Measurements from ENCODE around the gene ACMSD. TPM values are rescaled to one million over a fixed set of nuclear protein-coding genes. Genes with fewer than 3 reads are reported as not detected.
A peak's percentile ranks its signal among the peaks of the same experiment; 100 is the strongest.
"Not testable (repeated sequence)": the region's sequence is repeated elsewhere in the genome, so short reads cannot be mapped to it uniquely, and the experiment has no call there.

ACMSD gene
- polyA plus RNA-seq, 1 donor, result 0.34 TPM

DNA sequence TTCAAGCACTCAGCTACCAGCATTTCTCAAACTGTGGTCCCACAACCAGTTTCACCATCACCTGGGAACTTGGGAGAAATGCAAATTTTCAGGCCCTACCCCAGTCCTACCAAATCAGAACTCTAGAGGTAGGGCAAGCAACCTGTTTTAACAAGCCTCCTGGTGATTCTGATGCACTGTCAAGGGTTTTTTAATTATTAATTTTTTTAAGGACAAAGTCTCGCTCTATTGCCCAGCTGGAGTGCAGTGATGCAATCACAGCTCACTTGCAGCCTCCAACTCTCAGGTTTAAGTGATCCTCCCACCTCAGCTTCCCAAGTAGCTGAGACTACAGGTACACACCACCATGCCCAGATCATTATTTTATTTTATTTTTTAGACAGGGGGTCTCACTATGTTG lies 7.8 kb downstream of the ACMSD start:
- 40% methylated on average over 1 of the region's 1 CpG for WGBS (ENCODE audit: insufficient coverage, low lambda C conversion rate)
- Histone ChIP-seq H3K27ac (ENCODE audit: low read length) (no peak overlapping the region), H3K27me3 (ENCODE audit: control insufficient read depth, insufficient read depth, low read length) (no peaks in the 10 kb centered on the region), H3K9me3 (ENCODE audit: control insufficient read depth, low read depth, low read length) (no peaks in the 10 kb centered on the region), H3K36me3 (ENCODE audit: control insufficient read depth, insufficient read depth, low read length) (no peaks in the 10 kb centered on the region), H3K4me1 (ENCODE audit: control insufficient read depth, insufficient read depth, low read length) (peaks cover 7% of the 10 kb centered on the region), H3K4me3 (ENCODE audit: low read length) (no peak overlapping the region)
- DNase-seq, result peak; percentile 7 to 19

DNA sequence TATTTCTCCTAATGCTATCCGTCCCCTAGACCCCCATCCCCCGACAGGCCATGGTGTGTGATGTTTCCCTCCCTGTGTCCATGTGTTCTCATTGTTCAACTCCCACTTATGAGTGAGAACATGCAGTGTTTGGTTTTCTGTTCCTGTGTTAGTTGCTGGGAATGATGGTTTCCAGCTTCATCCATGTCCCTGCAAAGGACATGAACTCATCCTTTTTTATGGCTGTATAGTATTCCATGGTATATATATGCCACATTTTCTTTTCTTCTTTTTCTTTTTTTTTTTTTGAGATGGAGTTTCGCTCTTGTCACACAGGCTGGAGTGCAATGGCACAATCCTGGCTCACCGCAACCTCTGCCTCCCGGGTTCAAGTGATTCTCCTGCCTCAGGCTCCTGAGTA lies 9.2 kb downstream of the ACMSD start:
- not testable (repeated sequence) for H3K4me1 ChIP-seq (ENCODE audit: control insufficient read depth, insufficient read depth, low read length); H3K27ac ChIP-seq (ENCODE audit: low read length); H3K9me3 ChIP-seq (ENCODE audit: control insufficient read depth, low read depth, low read length); H3K36me3 ChIP-seq (ENCODE audit: control insufficient read depth, insufficient read depth, low read length); H3K4me3 ChIP-seq (ENCODE audit: low read length); H3K27me3 ChIP-seq (ENCODE audit: control insufficient read depth, insufficient read depth, low read length); DNase-seq
- WGBS (ENCODE audit: insufficient coverage, low lambda C conversion rate), result no CpG with 5 or more reads among the region's 5 CpGs

DNA sequence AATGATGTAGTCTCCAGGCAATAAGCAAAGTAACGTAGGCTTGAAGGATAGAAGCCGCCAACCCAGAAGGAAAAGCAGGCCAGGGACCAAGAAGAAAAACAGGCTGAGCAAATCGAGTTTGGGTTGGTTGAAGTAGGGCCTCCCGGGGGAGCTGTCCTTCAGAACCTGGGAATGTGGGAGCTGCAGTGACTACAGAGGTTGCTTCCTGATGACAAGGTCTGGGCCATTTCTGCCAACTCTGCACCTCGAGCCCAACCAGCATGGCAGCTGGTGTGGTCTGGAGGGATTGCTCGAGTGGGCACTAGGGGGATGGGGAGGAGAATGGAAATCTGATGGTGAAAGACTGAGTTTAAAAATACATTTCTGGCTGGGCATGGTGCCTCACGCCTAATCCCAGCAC lies 14.1 kb downstream of the ACMSD start:
- DNase-seq, result no peak
- no peaks in the 10 kb centered on the region for H3K4me1 ChIP-seq (ENCODE audit: control insufficient read depth, insufficient read depth, low read length)
- H3K9me3 ChIP-seq (ENCODE audit: control insufficient read depth, low read depth, low read length), result no peaks in the 10 kb centered on the region
- H3K27me3 ChIP-seq (ENCODE audit: control insufficient read depth, insufficient read depth, low read length), result no peaks in the 10 kb centered on the region
- H3K4me3 ChIP-seq (ENCODE audit: low read length), result no peak overlapping the region
- H3K27ac ChIP-seq (ENCODE audit: low read length), result no peak overlapping the region
- H3K36me3 ChIP-seq (ENCODE audit: control insufficient read depth, insufficient read depth, low read length), result no peaks in the 10 kb centered on the region
- WGBS (ENCODE audit: insufficient coverage, low lambda C conversion rate), result 88% methylated on average over 2 of the region's 7 CpGs

DNA sequence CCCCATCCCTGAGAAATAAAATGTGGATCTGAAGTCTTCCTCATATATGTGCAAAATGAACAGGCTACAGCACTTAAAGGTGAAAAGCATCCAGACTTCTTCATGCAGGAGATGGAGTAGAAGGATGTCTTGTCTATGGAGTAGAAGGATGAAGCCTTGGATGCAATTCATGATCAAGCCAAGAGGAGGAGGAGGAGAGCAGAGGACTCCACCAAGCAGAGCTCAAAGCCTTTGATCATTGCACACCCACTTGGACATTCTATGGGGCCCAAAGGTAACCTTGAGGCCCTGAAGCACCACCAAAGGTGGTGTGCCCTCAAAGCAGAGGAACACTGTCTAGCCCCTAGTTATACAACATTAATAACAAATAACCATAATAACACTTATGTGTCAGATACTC lies 17.3 kb downstream of the ACMSD start:
- H3K4me1 ChIP-seq (ENCODE audit: control insufficient read depth, insufficient read depth, low read length), result no peaks in the 10 kb centered on the region
- H3K9me3 ChIP-seq (ENCODE audit: control insufficient read depth, low read depth, low read length), result no peaks in the 10 kb centered on the region
- no peaks in the 10 kb centered on the region for H3K27me3 ChIP-seq (ENCODE audit: control insufficient read depth, insufficient read depth, low read length)
- no peak overlapping the region for H3K27ac ChIP-seq (ENCODE audit: low read length)
- no peak for DNase-seq
- no peak overlapping the region for H3K4me3 ChIP-seq (ENCODE audit: low read length)
- no peaks in the 10 kb centered on the region for H3K36me3 ChIP-seq (ENCODE audit: control insufficient read depth, insufficient read depth, low read length)

DNA sequence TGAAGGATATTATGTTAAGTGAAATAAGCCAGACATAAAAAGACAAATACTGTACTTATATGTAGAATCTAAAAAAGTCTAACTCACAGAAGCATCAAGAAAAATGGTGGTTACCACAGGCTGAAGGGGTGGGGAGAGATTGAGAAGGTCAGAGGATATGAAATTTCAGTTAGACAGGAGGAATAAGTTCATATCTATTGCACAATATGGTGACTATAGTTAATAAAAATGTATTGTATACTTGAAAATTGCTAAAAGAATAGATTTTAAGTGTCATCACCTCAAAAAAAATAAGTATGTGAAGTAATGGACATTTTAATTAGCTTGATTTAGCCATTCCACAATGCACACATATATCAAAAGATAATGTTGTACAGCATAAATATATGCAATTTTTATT lies 19.8 kb downstream of the ACMSD start:
- no peak for DNase-seq
- Histone ChIP-seq H3K4me1 (ENCODE audit: control insufficient read depth, insufficient read depth, low read length) (no peaks in the 10 kb centered on the region), H3K27me3 (ENCODE audit: control insufficient read depth, insufficient read depth, low read length) (no peaks in the 10 kb centered on the region), H3K27ac (ENCODE audit: low read length) (no peak overlapping the region), H3K36me3 (ENCODE audit: control insufficient read depth, insufficient read depth, low read length) (no peaks in the 10 kb centered on the region), H3K4me3 (ENCODE audit: low read length) (no peak overlapping the region), H3K9me3 (ENCODE audit: control insufficient read depth, low read depth, low read length) (no peaks in the 10 kb centered on the region)

DNA sequence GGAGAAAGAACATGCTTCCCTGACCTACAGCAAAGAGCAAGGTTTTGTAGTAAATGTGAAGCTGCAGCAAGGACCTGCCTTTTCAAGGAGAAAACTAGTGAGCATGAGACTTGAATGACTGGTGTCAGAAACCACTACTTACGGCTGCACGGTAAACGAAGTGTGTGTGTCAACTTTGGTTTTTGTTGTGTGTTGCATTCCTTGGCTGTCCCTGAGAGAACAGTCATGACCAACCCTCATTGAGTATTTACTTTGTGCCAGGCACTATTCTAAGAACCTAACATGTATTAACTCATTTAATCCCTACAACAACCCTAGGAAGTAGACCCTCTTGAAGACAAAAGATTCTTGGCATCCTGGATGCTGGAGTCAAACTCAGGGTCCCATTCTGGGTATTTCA lies 22.8 kb downstream of the ACMSD start:
- WGBS (ENCODE audit: insufficient coverage, low lambda C conversion rate), result no CpG with 5 or more reads among the region's 3 CpGs
- H3K27ac ChIP-seq (ENCODE audit: low read length), result no peak overlapping the region
- no peak overlapping the region for H3K4me3 ChIP-seq (ENCODE audit: low read length)
- DNase-seq, result no peak
- no peaks in the 10 kb centered on the region for H3K36me3 ChIP-seq (ENCODE audit: control insufficient read depth, insufficient read depth, low read length)
- H3K9me3 ChIP-seq (ENCODE audit: control insufficient read depth, low read depth, low read length), result no peaks in the 10 kb centered on the region
- H3K4me1 ChIP-seq (ENCODE audit: control insufficient read depth, insufficient read depth, low read length), result no peaks in the 10 kb centered on the region
- no peaks in the 10 kb centered on the region for H3K27me3 ChIP-seq (ENCODE audit: control insufficient read depth, insufficient read depth, low read length)

DNA sequence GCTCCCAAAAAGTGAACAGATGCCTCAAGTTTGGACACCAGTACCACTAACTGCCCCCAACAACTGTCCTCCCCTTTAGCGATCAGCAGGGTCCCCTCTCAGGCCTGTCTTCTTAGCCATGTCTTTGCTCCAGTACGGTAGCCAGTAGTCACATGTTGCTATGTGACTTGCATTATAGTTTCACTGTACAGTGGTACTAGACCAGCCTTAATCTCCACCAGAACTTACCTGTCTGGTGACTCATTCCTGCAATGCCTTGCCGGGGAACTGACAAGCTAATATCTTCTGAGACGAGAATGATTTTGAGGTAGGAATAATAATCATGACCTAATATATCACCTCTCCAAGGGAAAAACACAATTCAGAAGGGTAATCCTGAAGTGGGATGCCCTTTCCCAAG lies 23.7 kb downstream of the ACMSD start:
- Histone ChIP-seq H3K27ac (ENCODE audit: low read length) (no peak overlapping the region), H3K4me1 (ENCODE audit: control insufficient read depth, insufficient read depth, low read length) (no peaks in the 10 kb centered on the region), H3K9me3 (ENCODE audit: control insufficient read depth, low read depth, low read length) (no peaks in the 10 kb centered on the region), H3K36me3 (ENCODE audit: control insufficient read depth, insufficient read depth, low read length) (no peaks in the 10 kb centered on the region), H3K27me3 (ENCODE audit: control insufficient read depth, insufficient read depth, low read length) (no peaks in the 10 kb centered on the region), H3K4me3 (ENCODE audit: low read length) (no peak overlapping the region)
- no CpG with 5 or more reads among the region's 4 CpGs for WGBS (ENCODE audit: insufficient coverage, low lambda C conversion rate)
- no peak for DNase-seq

DNA sequence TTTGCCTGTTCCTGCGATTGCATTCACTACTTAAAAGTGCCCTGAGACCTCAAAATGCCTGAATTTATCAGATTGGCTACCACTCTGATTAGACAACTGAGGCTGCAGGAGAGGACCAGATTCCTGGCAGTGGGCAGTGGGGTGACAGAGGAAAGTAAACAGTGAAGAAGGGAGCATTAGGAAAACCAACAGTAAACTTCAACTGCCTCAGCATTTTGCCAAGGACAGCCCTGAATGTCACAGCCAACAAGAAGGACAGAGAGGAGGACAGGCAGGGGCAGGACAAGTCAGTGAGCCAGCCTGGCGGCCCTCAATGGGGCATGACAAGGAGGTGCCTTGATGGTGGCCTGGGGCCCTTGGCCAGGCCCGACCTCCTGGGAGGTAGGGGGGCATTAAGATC lies 24.3 kb downstream of the ACMSD start:
- Histone ChIP-seq H3K27me3 (ENCODE audit: control insufficient read depth, insufficient read depth, low read length) (no peaks in the 10 kb centered on the region), H3K36me3 (ENCODE audit: control insufficient read depth, insufficient read depth, low read length) (no peaks in the 10 kb centered on the region), H3K27ac (ENCODE audit: low read length) (no peak overlapping the region), H3K9me3 (ENCODE audit: control insufficient read depth, low read depth, low read length) (no peaks in the 10 kb centered on the region), H3K4me1 (ENCODE audit: control insufficient read depth, insufficient read depth, low read length) (no peaks in the 10 kb centered on the region), H3K4me3 (ENCODE audit: low read length) (no peak overlapping the region)
- no CpG with 5 or more reads among the region's 3 CpGs for whole genome bisulfite sequencing (ENCODE audit: insufficient coverage, low lambda C conversion rate)
- DNase-seq, result no peak

DNA sequence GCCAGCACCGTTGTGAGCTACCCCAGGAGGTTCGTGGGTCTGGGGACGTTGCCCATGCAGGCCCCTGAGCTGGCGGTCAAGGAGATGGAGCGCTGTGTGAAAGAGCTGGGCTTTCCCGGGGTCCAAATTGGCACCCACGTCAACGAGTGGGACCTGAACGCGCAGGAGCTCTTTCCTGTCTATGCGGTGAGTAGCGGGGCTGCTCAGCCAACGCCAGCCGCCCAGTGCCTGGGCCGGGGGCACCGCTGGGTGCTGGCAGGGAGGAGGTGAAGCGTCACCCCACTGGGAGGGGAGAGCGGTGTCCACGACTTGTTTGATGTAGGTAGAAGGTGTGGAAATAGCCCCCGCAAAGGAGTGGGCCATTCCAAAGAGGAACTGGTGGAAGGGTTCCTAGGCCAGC lies 25.0 kb downstream of the ACMSD start:
- no peak for DNase-seq
- Histone ChIP-seq H3K4me1 (ENCODE audit: control insufficient read depth, insufficient read depth, low read length) (no peaks in the 10 kb centered on the region), H3K27ac (ENCODE audit: low read length) (no peak overlapping the region), H3K27me3 (ENCODE audit: control insufficient read depth, insufficient read depth, low read length) (no peaks in the 10 kb centered on the region), H3K4me3 (ENCODE audit: low read length) (no peak overlapping the region), H3K9me3 (ENCODE audit: control insufficient read depth, low read depth, low read length) (no peaks in the 10 kb centered on the region), H3K36me3 (ENCODE audit: control insufficient read depth, insufficient read depth, low read length) (no peaks in the 10 kb centered on the region)
- no CpG with 5 or more reads among the region's 20 CpGs for WGBS (ENCODE audit: insufficient coverage, low lambda C conversion rate)

DNA sequence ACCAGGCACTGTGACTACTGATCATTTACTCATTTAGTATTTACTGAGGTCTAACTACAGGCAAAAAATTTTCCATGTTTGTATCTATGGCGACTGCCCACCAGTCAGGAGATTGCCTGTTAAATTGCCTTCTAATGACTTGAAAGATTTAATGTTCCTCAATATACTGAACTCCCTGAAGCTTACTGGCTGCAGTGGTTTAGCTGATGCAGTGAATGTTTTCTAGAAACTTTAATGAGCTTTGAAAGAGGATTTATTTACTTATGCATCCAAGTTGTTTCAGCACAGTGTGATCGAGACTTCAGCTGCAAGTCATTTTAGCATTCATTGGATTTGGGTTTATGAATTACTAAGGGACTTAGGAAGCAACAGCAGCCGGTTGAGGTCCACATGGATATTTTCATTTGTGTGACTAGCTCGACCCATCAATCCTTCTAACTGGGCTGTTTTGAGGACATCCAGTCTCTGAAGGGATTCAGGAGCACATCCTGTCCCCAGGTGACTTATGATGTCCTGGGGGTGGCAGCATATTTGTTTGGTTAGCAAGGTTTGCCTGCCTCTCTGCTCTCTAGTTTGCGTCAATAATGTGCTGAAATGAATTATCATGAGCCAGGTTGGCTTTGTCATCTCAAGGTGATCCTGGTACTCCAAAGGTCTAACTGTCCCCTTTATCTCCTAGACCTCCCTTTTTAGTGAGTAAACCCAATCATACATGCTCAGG lies 26.8 kb downstream of the ACMSD start:
- no peak for DNase-seq

DNA sequence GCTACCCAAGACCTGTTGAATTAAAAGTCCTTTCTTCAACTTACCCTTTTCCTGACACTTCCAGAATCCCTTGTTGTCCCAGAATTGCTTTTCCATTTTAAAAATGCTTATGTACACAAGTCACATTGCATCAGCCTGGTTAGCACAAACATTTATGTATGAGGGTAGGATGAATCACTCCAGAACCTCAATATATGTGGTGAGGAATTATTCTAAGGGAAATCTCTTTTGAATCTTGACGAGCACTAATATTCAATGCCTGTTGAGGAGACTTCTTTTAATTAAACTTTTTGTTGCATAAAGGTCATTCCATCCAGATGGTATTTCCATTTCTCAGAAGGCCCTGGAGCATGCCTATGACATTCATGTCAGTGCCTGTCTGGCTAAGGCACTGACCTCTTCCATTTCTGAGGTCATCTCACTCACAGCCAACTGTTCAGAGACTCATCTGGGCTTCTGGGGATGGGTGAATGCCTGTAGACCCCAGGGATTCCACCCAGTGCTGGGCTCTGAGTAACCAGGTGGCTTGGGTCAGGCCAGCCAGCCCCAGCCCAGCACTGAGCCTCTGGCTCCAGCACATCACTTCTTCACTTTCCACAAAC lies 28.2 kb downstream of the ACMSD start:
- H3K36me3 ChIP-seq (ENCODE audit: control insufficient read depth, insufficient read depth, low read length), result no peaks in the 10 kb centered on the region
- H3K9me3 ChIP-seq (ENCODE audit: control insufficient read depth, low read depth, low read length), result no peaks in the 10 kb centered on the region
- no peak overlapping the region for H3K27ac ChIP-seq (ENCODE audit: low read length)
- no peak for DNase-seq
- no peaks in the 10 kb centered on the region for H3K27me3 ChIP-seq (ENCODE audit: control insufficient read depth, insufficient read depth, low read length)
- no peaks in the 10 kb centered on the region for H3K4me1 ChIP-seq (ENCODE audit: control insufficient read depth, insufficient read depth, low read length)
- H3K4me3 ChIP-seq (ENCODE audit: low read length), result no peak overlapping the region
- no CpG with 5 or more reads among the region's 1 CpG for WGBS (ENCODE audit: insufficient coverage, low lambda C conversion rate)

More for the DNA sequence above, 26.8 kb downstream of the ACMSD start:
- H3K27ac ChIP-seq (ENCODE audit: low read length), result no peak overlapping the region
- no peaks in the 10 kb centered on the region for H3K9me3 ChIP-seq (ENCODE audit: control insufficient read depth, low read depth, low read length)
- H3K4me1 ChIP-seq (ENCODE audit: control insufficient read depth, insufficient read depth, low read length), result no peaks in the 10 kb centered on the region
- no peaks in the 10 kb centered on the region for H3K27me3 ChIP-seq (ENCODE audit: control insufficient read depth, insufficient read depth, low read length)
- WGBS (ENCODE audit: insufficient coverage, low lambda C conversion rate), result 100% methylated on average over 1 of the region's 5 CpGs
- H3K4me3 ChIP-seq (ENCODE audit: low read length), result no peak overlapping the region
- H3K36me3 ChIP-seq (ENCODE audit: control insufficient read depth, insufficient read depth, low read length), result no peaks in the 10 kb centered on the region
